ENCODE measurements around the gene GAPVD1. TPM values are rescaled to one million over a fixed set of nuclear protein-coding genes. Genes with fewer than 3 reads are reported as not detected.
A peak's percentile ranks its signal among the peaks of the same experiment; 100 is the strongest.

GAPVD1 gene
- total and polyA plus RNA-seq, 12 donors: 6.9 to 40.0 (median 34.5) TPM

GRCh38 chr9:125246261-125246667 is 15.4 kb upstream of the GAPVD1 start:
- ATAC-seq (no peak), DNase-seq (no peak)
- no peak for TF ChIP-seq CTCF (IDR thresholded peaks at IDR 0.05)
- 80 to 82% methylated on average over 6 of the region's 6 CpGs for WGBS, 2 donors
- Histone ChIP-seq H3K4me3 (no peak overlapping the region), H3K27ac (no peak overlapping the region), H3K9me3 (no peaks in the 10 kb centered on the region), H3K27me3 (no peaks in the 10 kb centered on the region), H3K36me3 (no peaks in the 10 kb centered on the region), H3K4me1 (peaks cover 3 to 17% (median 6%) of the 10 kb centered on the region in 9 donors)
- intact Hi-C loops (cut with DNase I): loop anchor here in 2 of 10 donors (10.0 kb wide), 2 partner anchors 99 to 129 kb away; no protein-coding TSS in a partner anchor

GRCh38 chr9:125254231-125254630 is 7.4 kb upstream of the GAPVD1 start:
- H3K4me3 ChIP-seq: no peak overlapping the region
- intact Hi-C loops (cut with DNase I): loop anchor here in 2 of 10 donors (10.0 kb wide), 1 partner anchor 121 kb away; no protein-coding TSS in a partner anchor
- H3K4me1 ChIP-seq: peaks cover 0 to 11% (median 0%) of the 10 kb centered on the region in 9 donors
- H3K36me3 ChIP-seq: no peaks in the 10 kb centered on the region
- H3K9me3 ChIP-seq: no peaks in the 10 kb centered on the region
- no peak overlapping the region for H3K27ac ChIP-seq
- no peaks in the 10 kb centered on the region for H3K27me3 ChIP-seq
- DNase-seq: no peak
- no peak for ATAC-seq
- no peak for TF ChIP-seq CTCF (IDR thresholded peaks at IDR 0.05)

GRCh38 chr9:125255781-125256391 is 5.7 kb upstream of the GAPVD1 start:
- no peaks in the 10 kb centered on the region for H3K9me3 ChIP-seq
- no peak for DNase-seq
- intact Hi-C loops (cut with DNase I): loop anchor here in 3 of 10 donors (5.0 to 10.0 kb wide), 2 partner anchors 116 to 119 kb away; no protein-coding TSS in a partner anchor
- no peaks in the 10 kb centered on the region for H3K36me3 ChIP-seq
- WGBS, 2 donors: 24 to 30% methylated on average over 2 of the region's 2 CpGs
- H3K4me3 ChIP-seq: no peak overlapping the region
- H3K27me3 ChIP-seq: no peaks in the 10 kb centered on the region
- H3K4me1 ChIP-seq: peaks cover 0 to 28% (median 0%) of the 10 kb centered on the region in 9 donors
- no peak overlapping the region for H3K27ac ChIP-seq
- peak in 7 of 9 donors; percentile 20 to 38 (median 32) for TF ChIP-seq CTCF (IDR thresholded peaks at IDR 0.05)
- peak in 2 of 8 donors; percentile 58 to 71 for ATAC-seq

- no peak for ATAC-seq
- intact Hi-C loops (cut with DNase I): loop anchor here in 3 of 10 donors (5.0 to 10.0 kb wide), 2 partner anchors 114 to 117 kb away; no protein-coding TSS in a partner anchor
- 89 to 93% methylated on average over 6 of the region's 6 CpGs for WGBS, 2 donors
Observed at GRCh38 chr9:125258160-125258785, 3.4 kb upstream of the GAPVD1 start.

More at GRCh38 chr9:125258160-125258785, 3.4 kb upstream of the GAPVD1 start:
- Histone ChIP-seq H3K36me3 (peaks cover 0 to under 1% (median 0%) of the 10 kb centered on the region in 9 donors), H3K4me1 (peaks cover 0 to 43% (median 11%) of the 10 kb centered on the region in 9 donors), H3K4me3 (no peak overlapping the region), H3K27me3 (no peaks in the 10 kb centered on the region), H3K27ac (peak overlapping the region in 1 of 10 donors; percentile 95), H3K9me3 (no peaks in the 10 kb centered on the region)
- no peak for TF ChIP-seq CTCF (IDR thresholded peaks at IDR 0.05)
- DNase-seq: no peak
